HTR-8/SVneo (cell line): ENCODE measurements around the gene POFUT1.
A peak's percentile ranks its signal among the peaks of the same experiment; 100 is the strongest.
"Not testable (repeated sequence)": the region's sequence is repeated elsewhere in the genome, so short reads cannot be mapped to it uniquely, and the experiment has no call there.

Experiments
- DNase-seq: peaks from one replicate; pipeline ENCODE4 v3.0.0; 2011; ENCODE audit warnings: low spot score, mixed read lengths; ENCODE audit not compliant: insufficient read length
- FAIRE-seq: peaks from 2 replicates; lab custom pipeline; 2011; peaks lifted over from hg19 to GRCh38; lab: Jason Lieb, UNC

The POFUT1 gene

DNA sequence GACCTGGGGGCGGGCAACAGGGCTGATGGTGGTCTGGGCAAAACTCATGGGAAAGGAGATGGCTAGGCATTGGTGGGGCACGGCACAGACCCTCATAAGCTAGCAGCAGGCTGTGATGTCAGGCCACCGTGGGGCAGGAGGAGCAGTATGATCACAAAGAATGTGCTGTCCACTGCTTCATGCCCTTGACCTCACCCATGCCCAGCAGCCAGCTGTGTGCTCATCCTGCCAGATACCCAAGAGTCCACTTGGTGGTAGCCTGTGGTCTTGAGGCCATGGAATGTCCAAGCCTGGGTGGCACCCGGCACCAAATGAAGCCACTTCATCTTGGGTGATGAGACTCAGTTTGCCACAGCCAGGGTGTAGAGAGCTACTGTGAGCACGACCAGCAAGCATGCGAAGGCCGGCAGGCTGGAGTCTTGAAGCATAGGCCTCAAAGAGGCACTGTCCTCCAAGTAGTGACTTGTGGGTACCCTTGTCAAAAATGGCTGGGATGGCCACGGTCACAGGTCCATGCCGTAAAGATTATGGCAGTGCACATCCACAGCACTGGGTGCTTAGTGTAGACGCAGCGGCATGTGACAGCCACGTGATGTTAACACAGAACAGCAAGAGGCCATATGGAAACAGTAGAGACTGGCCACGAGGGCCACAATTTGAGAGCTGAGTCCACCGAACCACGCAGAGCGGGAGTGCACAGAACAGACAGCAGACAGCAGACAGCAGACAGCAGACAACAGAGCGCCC lies 19.1 kb upstream of the POFUT1 start:
- DNase-seq (no peak), FAIRE-seq (no peak)

GRCh38 chr20:32189123-32189410 lies 18.6 kb upstream of the POFUT1 start:
- DNase-seq (no peak), FAIRE-seq (no peak)

DNA sequence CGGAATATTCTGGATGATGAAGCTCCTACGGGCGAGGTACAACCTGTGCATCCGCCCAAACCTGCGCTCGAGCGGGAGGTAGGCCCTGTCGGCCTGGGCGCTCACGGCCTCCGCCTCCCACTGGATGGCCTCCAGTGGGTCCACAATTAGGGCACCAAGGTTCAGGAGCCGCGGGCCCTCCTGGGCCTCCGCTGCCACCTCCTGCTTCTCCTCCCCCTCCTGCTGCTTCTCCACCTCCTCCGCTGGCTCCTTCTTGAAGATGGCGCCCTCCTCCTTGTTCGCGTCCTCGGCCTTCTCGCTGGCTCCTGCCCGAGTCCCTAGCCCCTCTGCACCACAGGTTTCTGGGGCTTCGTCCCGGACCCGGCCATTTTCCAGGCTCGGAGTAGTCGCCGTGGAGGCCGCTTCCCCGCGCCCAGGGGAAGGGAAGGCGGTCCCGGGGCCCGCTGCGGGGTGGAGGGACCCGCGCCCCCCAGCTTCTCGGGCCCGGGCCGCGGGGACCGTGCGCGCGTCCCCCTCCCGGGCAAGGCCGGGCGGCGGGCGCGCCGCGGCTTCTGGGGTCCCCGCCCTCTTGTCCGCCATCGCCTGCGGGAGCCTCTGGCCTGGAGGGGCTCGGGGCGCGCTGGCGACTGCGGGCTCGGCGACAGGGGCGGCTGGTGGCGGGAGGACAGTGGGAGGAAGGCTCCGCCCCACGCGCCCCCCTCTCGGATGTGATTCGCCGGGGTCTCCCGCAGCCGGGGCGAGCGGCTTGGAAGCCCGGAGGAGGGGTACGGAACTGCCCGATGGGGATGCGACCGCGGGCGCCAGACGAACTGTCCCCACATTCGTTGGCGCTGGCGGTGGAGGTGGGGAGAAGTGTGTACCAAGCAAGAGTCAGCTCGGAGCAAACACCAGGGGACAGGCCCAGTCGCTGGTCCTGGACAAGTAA lies 17.7 kb upstream of the POFUT1 start:
- no peak for DNase-seq
- FAIRE-seq: no peak

- FAIRE-seq: no peak
- DNase-seq: no peak
Measured at GRCh38 chr20:32190616-32191415, 16.9 kb upstream of the POFUT1 start.

GRCh38 chr20:32191422-32191821 lies 16.3 kb upstream of the POFUT1 start:
- FAIRE-seq (no peak), DNase-seq (no peak)

GRCh38 chr20:32191873-32192272 lies 15.8 kb upstream of the POFUT1 start:
- DNase-seq (no peak), FAIRE-seq (no peak)

- FAIRE-seq (no peak), DNase-seq (no peak)
Measured at GRCh38 chr20:32192698-32193097, 15.0 kb upstream of the POFUT1 start.

- FAIRE-seq, DNase-seq: not testable (repeated sequence)
Measured at GRCh38 chr20:32193336-32193735, 14.3 kb upstream of the POFUT1 start.

DNA sequence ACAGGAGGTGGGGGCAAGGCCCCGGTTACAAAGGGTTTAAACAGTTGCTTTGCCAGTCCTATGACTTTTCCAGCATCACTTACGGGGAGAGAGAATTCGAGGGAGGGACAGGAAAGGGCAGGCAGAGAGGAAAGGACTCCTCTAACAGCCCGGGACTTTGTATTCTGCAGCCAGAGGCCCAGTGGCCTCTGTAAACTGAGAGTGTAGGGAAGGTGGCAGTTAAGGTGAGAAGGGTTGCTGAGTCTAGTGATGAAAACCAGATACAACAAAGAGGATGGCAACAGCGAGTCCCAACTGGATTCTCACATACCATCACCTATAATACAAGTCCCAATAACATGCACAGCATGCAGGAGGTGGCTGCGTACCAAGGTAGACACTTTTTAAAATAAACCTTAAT lies 13.7 kb upstream of the POFUT1 start:
- no peak for FAIRE-seq
- no peak for DNase-seq

DNA sequence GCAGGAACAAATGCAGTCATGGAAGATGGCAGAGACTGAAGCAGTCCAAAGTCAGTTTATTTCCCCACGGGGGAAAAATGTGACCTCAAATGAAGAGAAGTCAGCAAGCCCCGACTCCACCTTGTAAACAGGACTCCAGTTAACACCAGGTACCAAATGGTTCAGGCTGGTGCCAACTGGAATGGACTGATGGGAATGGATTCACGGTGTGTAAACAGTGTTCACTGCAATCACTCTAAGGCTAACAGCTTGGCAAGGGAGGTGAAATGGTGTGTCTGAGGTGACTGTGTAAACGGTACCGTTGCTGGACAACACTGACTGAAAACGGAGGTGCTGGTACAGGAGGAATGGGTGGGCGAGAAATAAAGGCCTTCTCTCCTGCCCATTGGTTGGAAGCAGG lies 12.1 kb upstream of the POFUT1 start:
- FAIRE-seq: peak; percentile 28
- no peak for DNase-seq

GRCh38 chr20:32196613-32197012 lies 11.1 kb upstream of the POFUT1 start:
- not testable (repeated sequence) for FAIRE-seq, DNase-seq

- not testable (repeated sequence) for FAIRE-seq, DNase-seq
Measured at GRCh38 chr20:32197136-32197535, 10.5 kb upstream of the POFUT1 start.

- FAIRE-seq: peak; percentile 49
- no peak for DNase-seq
Measured at GRCh38 chr20:32199006-32199405, 8.7 kb upstream of the POFUT1 start.

- FAIRE-seq: no peak
Measured at GRCh38 chr20:32201296-32201976, 6.2 kb upstream of the POFUT1 start.

GRCh38 chr20:32201977-32202363 lies 5.7 kb upstream of the POFUT1 start:
- DNase-seq (no peak), FAIRE-seq (no peak)

More at GRCh38 chr20:32201296-32201976, 6.2 kb upstream of the POFUT1 start:
- DNase-seq: no peak

GRCh38 chr20:32203356-32204204 lies 4.1 kb upstream of the POFUT1 start:
- FAIRE-seq: no peak
- no peak for DNase-seq

DNA sequence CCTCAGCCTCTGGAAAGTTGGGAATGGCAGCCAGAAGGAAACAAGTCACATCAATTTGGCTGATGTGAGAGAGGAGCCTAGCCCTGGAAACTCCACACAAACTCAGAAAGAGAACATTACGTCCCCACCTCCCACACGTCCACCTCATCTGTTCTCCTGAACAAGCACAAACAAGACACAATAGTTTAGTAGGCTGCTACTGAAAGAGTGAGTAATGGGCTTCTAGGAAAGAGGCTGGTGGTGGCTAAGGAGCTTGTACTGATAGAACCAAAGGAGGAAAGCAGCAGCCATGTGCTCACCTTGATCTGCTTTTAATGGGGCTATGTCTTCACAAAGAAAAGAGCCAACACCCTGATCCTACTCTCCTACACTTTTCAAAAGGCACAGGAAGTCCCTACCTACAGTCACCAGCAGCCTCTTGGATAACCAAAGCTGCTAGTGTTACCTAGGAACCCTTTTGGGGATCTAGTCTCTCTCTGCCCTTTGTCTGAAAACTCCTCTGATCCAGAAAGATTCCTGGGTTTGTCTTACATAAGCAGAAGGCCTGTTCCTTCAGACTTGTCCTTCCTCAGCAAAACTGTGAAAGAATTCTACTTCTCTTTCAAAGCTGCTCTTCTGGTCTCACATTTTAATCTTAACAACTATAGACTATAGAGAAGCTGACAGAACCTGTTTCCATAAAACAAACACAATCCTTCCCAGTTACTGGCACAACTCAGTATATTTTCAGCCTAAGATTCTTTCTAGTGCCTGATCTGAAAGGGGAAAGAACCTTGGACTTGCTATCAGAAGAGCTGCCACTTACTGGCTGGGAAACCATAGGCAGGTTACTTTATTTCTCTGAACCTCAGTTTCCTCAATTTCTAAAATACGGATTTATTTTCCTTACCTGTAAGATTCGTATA lies 3.2 kb upstream of the POFUT1 start:
- DNase-seq (no peak), FAIRE-seq (no peak)
